NCI-H526 (cell line): ENCODE results near the gene PLCH1.

Experiments
- DNase-seq, 2 experiments: peaks; one replicate each; lab custom pipeline; 2025; lab: John Stamatoyannopoulos, UW

PLCH1 gene

DNA sequence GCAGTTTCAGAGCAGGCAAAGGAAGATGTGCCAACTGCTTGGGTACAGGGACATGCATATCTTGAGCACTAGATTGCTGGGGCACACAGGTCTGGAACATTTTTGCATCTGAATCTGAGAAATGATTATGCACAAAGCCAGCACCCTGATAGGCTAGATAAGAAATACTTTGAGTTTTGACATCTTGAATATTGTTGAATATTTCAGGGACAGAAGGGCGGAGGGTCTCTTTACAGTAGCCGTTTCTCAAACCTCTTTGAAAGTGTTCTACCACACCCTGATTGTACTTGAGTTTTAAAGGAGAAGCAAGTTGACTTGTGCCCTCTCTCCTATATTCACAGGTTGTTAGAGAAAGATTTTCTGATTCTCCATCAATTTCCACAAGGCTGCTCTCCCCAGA, 263.3 kb downstream of the PLCH1 start:
- no peak for DNase-seq

DNA sequence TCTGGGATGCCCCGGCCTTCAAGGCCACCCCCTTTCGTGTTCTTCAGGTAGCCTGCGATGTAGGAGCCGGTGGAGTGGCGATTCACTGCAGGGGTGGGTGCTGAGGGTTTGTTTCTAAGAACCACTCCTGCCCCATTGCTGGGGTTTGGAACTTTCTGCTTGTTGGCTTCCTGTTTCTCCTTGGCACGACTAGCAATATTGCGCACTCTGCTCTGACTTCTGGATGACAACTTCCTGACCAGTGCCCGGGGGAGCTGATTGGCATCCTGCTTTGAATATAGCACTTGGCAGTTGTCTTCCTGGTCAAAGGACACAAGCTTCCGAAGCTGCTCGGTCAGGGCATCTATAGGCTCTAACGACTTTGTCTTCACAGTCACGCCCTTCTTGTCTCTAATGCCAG, 263.8 kb downstream of the PLCH1 start:
- DNase-seq = no peak

DNA sequence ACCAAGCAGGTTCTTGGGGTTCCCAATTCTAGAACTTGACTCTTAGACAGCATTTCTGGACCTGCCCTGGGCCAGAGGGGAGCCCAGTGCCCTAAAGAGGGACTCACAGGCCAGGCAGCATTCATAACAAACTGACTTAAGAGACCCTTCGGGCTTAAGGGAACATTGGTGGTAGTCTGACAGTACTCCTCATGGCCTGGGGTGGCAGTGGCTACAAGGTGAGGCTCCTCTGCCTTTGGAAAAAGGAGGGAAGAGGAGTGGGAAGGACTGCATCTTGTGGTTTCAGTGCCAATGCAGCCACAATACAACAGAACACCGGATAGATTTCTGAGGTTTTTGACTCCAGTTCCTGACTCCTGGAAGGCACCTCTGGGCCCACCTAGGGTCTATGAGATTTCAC, 279.2 kb downstream of the PLCH1 start:
- no peak for DNase-seq

DNA sequence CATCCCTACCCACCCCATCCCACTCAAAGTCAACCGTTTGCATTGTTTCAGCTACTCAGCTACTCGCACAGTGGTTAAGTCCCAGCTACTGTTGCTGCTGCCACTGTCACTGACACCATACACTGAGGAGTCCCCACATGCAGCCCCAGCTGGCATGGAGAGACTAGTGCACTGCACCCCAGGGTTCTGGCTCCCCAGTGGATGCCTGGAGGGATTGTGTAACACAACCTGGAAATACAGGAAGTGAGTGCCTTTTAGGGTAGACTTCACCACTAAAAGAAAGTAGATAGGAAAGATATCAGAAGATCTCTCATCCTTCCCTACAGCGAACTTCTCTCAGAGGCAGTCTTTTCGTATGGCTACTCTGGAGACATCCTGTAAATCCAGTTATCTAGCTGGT, 282.2 kb downstream of the PLCH1 start:
- no peak for DNase-seq

DNA sequence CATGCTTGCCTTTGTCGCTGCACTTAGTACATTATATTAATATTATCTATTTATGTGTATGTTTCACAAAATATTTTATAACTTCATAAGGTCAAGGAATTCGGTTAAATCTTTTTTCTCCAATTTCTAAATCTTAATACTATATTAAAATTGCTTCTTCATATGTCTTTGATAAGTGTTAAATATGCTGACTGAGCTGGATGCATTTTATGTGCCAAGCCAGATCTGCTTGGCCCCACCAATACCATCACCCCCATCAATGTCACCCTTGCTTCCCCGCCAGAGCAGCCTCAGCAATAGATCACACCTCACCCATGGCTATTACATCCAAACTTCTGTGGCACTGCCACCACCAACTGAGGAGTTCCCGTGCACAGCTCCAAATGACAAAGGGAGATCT, 287.3 kb downstream of the PLCH1 start:
- DNase-seq = no peak

DNA sequence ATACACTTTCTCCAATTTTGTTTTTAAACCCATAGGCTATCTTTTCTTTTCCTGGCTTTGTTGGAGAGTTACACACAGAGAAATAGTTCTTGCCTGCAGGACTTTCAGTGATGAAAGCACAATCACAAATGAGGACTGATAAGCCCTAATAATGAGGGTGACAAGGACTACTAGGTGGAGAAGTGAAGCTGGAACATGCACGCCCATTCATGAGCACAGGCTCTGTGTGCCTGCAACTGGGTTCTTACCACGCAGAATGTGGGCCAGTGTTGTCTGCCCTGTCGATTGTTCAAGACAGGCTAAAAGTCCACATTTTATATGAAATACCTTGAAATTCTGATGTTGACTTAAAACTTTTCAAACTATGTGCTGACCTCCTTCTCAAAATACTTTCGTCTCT, 289.1 kb downstream of the PLCH1 start:
- DNase-seq = no peak

DNA sequence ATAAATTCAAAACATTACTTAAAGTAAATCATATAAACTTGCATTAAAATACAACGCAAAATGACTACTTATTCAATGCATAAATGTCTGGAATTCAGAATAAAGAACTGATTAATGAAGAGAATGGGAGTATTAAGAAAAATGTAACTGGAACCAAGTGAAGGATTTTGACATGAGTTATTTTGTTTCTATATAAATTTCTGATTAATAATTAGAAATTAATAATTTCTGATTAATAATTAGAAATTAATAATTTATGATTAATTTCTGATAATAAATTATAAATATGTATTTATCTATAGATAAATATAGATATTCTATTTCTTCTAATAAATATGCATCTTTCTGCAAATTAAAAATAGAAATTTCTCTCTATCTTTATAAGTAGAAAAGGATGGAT, 291.4 kb downstream of the PLCH1 start:
- no peak for DNase-seq

DNA sequence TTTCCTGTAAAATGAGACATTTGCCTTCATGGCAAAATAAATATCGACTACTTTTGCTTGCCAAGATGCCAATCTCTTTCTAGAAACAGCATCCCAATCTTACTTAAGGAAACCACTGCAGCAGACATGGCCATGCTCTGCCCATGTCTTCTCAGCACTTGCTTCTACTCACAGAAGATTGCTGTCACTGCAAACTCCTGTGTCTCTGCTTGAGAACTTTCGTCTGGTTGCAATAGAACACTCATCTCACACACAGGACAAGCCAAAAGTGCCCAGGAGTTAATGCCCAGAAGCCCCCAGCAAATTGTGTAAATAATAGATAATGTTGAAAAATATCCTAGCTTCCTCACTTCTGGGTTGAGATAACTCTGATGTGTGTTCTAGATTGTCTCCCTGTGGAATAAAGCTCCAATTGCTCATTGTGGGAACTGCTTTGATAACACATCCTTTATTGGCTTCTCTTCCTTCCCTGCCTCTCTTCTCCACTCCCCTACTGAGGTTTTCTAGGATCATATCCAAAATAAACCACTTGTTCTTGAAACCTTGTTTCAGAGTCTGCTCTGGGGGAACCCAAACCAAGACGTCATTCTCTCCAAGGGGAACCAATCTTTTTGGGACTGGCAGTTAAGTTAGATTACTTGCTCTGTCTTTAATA, 295.1 kb downstream of the PLCH1 start:
- no peak for DNase-seq

DNA sequence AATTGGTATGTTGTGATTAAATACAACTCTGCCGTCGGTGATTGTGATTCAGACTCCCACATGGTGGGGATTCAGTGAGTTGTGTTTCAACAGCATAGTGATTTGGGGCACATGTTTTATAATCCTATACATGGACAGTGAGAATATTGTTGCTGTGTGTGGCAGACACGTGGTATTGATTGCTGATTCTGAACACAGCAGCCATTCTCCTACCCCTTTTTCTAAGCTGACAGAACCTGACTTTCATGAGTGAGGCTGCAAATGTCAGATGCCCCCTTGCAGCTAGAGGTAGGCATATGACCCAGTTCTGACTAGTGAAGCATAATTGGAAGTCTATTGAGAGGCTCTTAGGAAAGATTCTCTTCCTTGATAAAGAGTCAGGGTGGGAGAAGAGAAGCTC, 296.3 kb downstream of the PLCH1 start:
- no peak for DNase-seq

DNA sequence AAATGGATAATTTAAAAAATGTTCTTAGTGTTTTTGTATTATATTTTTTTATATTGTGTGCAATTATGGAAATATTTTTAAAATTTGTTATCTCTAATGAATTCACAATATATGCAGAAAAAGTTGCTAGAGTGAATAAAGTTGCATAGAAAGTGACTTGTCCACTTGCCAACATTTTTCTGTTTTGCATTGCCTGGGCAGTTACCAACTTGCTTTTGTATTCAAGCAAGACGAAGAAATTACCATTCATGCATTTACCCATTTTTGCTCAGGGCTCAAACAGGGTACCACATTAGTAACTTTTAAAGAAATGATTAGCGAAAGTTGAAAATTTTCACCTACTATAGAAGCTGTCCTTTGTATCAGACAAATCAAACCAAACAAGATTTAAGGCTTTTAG, 298.5 kb downstream of the PLCH1 start:
- DNase-seq = no peak

DNA sequence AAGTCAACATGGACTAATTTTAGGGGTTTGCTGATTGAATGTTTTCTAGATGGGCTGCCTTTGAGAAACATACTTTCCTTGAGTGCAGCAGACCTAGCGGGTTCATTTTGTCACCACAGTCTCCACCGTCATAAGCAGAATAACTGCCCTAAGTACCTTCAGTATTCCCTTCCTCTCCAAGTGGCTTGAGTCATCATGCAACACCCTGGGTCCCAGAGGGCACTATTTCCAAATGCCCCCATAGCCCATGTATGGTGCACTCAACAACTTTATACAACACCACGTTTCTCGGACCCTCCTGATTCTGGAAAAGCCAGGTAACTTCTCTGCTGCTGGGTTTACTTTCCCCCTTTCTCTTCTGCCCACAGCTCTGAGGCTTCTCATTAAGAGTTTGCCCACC, 300.1 kb downstream of the PLCH1 start:
- no peak for DNase-seq

DNA sequence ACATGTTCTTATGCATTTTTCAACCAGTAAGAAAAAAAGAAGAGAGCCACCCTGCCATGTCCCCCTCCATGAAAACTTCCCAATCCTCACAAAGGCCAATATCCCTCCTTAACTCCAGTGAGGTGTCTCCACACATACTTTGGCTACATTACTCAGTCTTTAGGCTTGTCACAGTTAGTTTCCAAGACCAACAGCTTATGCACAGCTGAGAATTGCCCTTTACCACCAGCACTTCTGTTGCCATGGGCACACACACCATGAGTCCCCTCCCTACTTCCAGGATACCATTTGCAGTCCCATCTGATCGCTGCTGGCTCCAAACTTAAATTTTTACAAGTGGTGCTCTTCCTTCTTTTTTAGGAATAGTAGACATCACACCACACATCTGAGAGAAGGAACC, 301.1 kb downstream of the PLCH1 start:
- DNase-seq = no peak

DNA sequence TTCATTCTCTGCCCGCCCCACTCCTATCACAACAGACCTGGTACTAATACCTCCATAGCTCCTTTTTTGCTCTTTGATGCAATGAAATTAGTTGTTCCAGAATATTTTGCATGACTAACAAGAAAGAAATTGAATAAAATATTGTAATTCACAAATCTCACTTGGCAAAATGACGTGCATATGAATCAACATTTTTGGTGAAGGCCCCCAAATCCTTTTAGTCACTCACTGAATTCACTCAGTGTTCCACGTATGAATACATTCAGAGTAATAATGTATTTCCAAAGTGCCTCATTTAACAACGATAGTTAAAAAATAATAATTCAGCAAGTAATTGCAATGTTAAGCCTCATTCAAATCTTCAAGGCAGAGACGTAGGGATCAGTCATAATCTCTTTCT, 302.8 kb downstream of the PLCH1 start:
- DNase-seq = no peak

DNA sequence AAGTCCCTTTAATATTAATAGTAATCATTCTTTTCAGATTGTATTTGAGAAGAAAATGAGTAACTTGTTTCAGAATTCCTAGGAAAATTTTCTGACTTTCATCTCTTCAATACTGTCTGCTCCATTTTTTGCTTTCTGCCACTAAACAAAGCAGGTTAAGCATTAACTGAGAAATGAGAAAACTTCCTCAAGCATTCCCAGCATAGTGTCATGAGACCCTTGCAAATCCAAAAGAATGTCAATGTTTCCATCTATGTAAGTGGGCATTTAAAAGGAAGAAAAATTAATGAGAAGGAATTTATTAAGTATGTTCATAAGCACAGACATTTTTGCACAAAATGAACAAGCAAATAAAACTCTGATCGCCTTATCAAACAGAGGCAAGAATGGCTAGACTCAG, 303.4 kb downstream of the PLCH1 start:
- DNase-seq = no peak

DNA sequence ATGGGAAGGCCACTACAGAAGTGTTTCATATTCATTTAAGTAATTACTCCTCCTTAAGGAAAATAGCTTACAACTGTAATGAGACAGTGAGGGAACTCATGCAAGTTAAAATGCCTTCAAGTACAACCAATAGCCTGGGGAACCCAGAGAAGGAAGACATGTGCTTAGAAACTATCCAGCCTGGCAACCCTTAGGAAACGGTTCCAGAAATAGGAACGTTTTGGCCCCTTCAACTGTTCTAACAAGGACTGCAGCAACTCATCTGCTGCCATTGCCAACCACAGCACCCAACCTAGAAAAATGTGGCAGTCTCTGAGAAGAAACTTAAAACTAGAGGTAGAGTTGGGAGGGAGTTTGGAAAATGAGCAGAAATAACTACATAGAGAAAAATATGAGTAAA, 303.8 kb downstream of the PLCH1 start:
- no peak for DNase-seq

DNA sequence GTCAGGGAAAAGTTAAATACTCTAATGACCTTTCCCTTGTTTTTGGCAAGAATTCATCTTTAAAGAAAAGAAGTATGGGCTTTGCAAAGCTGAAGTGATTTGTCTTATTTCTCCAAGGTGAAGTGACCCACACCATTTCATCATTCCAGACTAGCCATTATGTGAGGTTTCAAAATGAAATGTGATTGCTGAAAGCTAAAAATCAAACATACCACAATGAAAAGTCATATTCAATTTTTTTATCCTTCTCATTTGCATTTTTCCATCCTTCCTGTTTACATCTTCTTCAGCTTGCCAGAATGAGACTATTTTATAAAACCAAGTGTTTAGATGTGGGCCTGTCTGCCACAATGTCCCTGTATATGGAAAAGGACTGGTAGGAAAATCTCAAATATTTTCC, 309.1 kb downstream of the PLCH1 start:
- no peak for DNase-seq

DNA sequence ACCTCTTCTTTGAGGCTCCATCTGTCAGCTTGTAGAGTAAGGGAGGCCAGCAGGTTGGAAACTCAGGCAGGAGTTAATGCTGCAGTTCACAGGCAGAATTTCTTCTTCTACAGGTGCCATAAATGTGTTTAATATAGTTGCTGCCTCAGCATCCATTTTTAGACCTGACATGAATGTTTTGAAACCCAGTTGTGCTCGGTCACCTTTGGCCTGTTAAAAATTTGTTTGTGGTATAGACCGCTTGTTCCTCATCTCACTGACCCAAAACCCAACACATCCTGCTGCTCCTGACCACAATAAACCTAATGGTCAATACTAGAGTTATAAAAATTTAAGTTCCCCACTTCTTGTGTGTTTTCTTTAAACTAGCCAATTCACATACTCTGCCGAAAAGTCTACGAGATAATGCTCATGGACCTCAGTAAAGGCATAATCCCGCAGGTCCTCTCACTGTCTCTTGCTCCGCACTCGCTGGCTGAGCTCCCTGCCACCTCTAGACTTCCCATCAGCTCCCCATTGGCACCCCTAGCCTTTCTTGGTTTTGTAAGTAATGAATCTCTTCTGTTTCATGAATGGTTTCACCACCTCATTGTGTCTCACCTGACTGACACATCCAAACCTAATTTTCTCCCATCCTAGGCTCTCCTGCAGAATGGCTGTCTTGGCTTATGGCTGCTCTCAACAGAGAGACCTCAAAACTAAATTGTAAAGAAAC, 312.9 kb downstream of the PLCH1 start:
- no peak for DNase-seq

DNA sequence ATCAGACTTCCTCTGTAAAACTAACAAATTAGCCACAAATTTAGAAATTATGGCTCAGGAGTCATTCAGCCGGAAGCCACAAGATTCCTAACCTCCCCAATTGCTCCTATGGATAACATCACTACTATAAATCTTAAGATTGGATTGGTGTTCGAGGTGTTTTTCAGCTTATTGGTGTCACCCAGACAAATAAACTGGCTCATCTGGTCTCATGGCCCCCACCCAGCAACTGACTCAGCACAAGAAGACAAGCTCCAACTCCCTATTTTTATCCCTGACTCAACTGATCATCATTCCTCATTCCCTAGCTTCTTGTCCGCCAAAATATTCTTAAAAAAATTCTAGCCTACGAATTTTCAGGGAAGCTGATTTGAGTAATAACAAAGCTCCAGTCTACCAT, 316.3 kb downstream of the PLCH1 start:
- DNase-seq = no peak

DNA sequence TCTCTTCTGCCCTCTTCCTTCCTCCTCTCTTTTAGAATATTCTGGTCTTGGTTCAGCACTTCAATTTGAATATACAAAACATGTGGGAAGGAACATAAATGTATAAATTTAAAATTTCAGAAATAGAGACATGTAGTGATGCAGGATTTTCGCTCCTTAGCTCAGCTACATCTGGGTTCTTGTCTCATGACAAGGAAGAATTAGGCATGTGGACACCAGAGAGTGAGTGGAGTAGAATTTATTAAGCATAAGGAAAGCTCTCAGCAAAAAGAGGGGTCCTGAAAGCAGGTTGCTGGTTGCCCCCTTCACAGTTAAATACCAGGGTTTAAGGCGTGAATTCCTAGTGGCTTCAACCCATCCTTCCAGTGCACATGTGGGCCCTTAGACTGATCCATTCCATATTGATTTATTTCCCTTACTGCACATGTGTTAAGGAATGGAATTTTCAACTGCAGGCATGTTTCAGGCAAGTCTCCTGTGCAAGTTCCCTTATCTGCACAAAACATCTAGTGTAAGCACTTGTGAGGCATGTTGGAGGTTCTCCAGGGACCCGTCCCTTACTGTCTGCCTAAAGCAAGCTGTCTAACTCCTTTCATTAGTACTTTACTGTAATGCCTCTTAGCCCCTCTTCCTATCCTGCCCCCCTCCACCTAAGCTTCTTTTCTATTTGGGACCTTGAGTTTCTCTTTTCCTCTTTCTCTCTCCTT, 318.2 kb downstream of the PLCH1 start:
- DNase-seq = no peak

DNA sequence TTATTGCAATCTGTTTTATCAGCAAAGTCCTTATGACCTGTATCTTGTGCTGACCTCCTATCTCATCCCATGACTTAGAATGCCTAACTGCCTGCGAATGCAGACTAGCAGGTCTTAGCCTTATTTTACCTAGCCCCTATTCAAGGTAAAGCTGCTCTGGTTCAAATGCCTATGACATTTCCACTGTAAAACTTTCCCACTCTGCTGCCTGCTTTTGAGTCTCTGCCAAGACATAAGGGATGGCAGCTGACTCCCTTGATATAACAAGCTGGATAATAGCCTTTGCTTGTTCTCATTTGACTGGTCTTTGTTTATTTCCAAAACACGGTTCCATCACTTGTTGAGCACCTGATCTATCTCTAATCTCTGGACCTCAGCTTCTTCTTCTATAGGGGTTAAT, 319.5 kb downstream of the PLCH1 start:
- no peak for DNase-seq

DNA sequence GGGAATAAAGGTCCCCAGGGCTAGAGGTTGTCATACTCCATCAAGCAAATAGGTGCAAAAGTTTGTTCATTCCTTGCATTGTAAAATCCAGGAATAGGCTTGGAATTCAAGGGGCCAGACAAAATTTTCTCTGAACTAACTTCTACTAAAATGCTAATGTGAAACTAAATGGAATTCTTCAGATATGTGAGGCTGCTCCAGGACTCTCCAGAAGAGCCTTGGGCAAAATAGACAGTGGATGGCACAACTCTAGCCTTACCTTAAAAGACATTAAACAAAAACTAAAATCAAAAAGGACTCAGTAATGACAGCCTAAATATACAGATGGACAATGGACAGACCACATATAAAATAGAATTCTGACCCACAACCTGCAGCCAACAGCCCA, 320.6 kb downstream of the PLCH1 start:
- DNase-seq = no peak

DNA sequence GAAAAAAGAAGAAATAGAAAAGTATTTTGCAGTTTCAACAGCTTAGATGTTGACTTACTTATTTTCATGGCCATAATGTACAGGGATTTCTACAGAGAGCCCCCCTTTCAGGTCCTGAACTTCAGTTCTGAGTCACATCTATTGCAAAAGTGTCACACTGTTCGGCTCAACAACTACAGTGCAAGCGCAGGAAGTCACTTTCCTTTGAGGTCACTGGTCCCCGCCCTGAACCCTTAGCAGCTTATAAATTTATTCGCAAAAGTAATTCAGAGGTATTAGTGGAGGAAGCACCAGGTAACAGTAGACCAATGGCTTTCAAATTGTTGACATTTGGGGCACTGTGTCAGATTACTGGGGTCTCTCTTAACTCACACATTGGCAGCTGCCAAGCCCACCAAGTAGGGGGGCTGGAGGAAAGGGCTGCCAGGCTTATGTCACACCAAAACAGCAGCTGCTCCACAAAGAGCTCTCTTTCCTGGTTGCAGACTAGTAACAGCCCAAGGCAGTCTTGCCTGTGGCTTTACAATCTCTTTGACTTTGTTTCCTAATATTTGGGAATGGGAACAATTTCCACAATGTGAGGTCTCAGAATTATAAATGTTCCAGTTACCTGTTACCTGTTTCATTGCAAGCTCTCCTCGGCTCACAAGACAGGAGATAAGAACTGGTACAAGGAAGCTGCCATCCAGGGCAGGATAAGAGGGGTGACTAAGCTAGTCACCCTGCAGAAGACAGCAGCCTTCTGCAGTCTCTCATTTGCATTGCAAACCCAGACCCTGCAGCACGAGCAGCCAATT, 321.1 kb downstream of the PLCH1 start:
- peak; percentile 74 to 87 for DNase-seq
